Measurements from ENCODE around the gene HOXA5.

The HOXA5 gene

GRCh38 chr7:27141923-27142579 is 1.4 kb downstream of the HOXA5 start:
- Mint-ChIP-seq H3K4me3 (peak overlapping the region; percentile 58), H3K27me3 (peaks cover 74% of the 10 kb centered on the region), H3K27ac (no peak overlapping the region), H3K9me3 (no peaks in the 10 kb centered on the region), H3K4me1 (peaks cover 4% of the 10 kb centered on the region), H3K36me3 (no peaks in the 10 kb centered on the region)
- no peak for ATAC-seq

- no peak overlapping the region for H3K27ac Mint-ChIP-seq
- no peaks in the 10 kb centered on the region for H3K36me3 Mint-ChIP-seq
- H3K4me1 Mint-ChIP-seq: peaks cover 4% of the 10 kb centered on the region
- ATAC-seq: no peak
- H3K27me3 Mint-ChIP-seq: peaks cover 72% of the 10 kb centered on the region
- H3K9me3 Mint-ChIP-seq: no peaks in the 10 kb centered on the region
- H3K4me3 Mint-ChIP-seq: no peak overlapping the region
These were observed 2.2 kb downstream of the HOXA5 start for GRCh38 chr7:27141137-27141922.

DNA sequence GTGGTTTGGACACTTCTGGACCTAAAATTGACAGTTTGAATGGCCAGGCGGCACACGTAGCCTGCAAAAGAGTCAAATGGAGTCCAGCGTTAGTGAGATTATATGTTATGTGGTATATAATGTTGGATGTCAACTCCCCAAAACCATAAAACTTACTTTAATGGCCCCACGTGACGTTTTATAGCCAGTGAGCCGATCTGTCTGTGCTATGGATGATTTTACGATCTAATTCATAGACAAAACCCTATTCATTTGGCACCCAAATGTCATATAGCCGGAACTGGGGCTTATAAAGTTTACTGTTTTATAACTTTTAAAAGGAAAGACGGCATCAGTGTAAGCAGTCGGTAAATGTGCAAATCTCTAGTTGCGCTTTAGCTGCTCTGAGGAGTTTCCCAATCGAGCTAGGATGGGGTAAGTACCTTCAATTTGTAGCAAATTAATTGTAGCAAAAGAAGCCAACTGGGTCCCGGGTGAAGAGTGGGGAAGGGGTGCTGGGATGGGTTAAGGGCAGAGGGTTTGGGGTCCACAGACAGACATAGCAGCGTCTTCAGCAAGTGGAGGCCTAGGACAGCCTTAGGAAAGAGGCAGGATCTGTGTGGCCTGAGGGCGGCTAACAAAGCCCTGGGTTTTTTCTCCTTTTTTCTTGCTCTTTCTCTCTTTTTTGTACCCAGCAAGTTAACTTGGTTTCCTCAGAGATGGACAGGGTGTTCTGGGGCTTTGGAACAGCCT is 3.2 kb downstream of the HOXA5 start:
- peaks cover 4% of the 10 kb centered on the region for H3K4me1 Mint-ChIP-seq
- no peak overlapping the region for H3K27ac Mint-ChIP-seq
- H3K4me3 Mint-ChIP-seq: no peak overlapping the region
- no peaks in the 10 kb centered on the region for H3K36me3 Mint-ChIP-seq
- H3K27me3 Mint-ChIP-seq: peaks cover 69% of the 10 kb centered on the region
- ATAC-seq: no peak
- H3K9me3 Mint-ChIP-seq: no peaks in the 10 kb centered on the region

GRCh38 chr7:27139334-27140125 is 4.0 kb downstream of the HOXA5 start:
- peaks cover 69% of the 10 kb centered on the region for H3K27me3 Mint-ChIP-seq
- no peak overlapping the region for H3K27ac Mint-ChIP-seq
- H3K4me3 Mint-ChIP-seq: no peak overlapping the region
- peaks cover 4% of the 10 kb centered on the region for H3K4me1 Mint-ChIP-seq
- H3K36me3 Mint-ChIP-seq: no peaks in the 10 kb centered on the region
- H3K9me3 Mint-ChIP-seq: no peaks in the 10 kb centered on the region
- ATAC-seq: peak; percentile 40

DNA sequence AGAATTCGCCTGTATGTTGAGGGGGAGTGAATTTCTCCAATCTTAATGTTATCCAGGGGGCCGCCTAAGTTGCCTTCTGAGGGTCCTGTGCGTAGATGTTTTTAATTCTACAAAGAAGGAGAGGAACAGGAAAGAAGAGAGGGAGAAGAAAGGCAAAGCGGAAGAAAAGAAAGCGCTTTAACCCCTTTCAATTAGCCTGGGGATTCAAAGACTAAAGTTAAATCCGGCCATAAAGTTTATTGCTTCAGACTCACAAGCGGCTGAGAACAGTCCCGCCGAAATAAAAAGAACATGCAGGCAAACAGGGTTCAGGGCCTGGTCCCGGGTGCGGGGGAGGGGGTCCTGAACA is 4.5 kb downstream of the HOXA5 start:
- H3K27me3 Mint-ChIP-seq: peaks cover 75% of the 10 kb centered on the region

DNA sequence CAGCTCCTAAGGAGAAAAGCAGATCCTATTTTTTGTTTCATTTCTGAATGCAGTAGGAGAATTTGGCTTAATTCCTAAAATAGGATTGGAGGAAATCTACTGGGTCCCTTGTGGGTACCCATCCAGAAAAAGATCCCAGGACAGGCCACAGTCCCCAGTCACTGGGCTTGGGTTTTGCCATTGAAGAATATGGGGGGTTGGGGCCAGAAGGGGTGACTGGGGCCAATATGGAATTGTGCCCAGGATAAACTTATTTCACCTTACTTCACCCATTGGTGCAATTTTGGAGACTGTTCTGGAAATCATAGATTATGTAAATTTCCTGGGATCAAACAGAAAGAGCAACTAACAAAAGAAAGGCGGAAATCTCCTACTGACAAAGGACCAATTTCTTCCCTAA is 5.0 kb downstream of the HOXA5 start:
- Mint-ChIP-seq H3K4me1 (peaks cover 4% of the 10 kb centered on the region), H3K4me3 (no peak overlapping the region), H3K27ac (no peak overlapping the region), H3K9me3 (no peaks in the 10 kb centered on the region), H3K36me3 (no peaks in the 10 kb centered on the region), H3K27me3 (peaks cover 80% of the 10 kb centered on the region)
- no peak for ATAC-seq

More for the DNA sequence above, 4.5 kb downstream of the HOXA5 start:
- no peak overlapping the region for H3K27ac Mint-ChIP-seq
- peaks cover 4% of the 10 kb centered on the region for H3K4me1 Mint-ChIP-seq
- no peak for ATAC-seq
- H3K4me3 Mint-ChIP-seq: no peak overlapping the region
- H3K36me3 Mint-ChIP-seq: no peaks in the 10 kb centered on the region
- H3K9me3 Mint-ChIP-seq: no peaks in the 10 kb centered on the region

- Mint-ChIP-seq H3K9me3 (no peaks in the 10 kb centered on the region), H3K27me3 (peaks cover 81% of the 10 kb centered on the region), H3K27ac (no peak overlapping the region), H3K4me1 (peaks cover 4% of the 10 kb centered on the region), H3K4me3 (no peak overlapping the region), H3K36me3 (no peaks in the 10 kb centered on the region)
- no peak for ATAC-seq
These were observed 5.7 kb downstream of the HOXA5 start for GRCh38 chr7:27137640-27138315.

GRCh38 chr7:27134392-27134791 is 9.1 kb downstream of the HOXA5 start:
- Mint-ChIP-seq H3K4me1 (no peaks in the 10 kb centered on the region), H3K27ac (no peak overlapping the region), H3K36me3 (no peaks in the 10 kb centered on the region), H3K4me3 (no peak overlapping the region), H3K9me3 (no peaks in the 10 kb centered on the region), H3K27me3 (peaks cover 69% of the 10 kb centered on the region)
- ATAC-seq: no peak

GRCh38 chr7:27133409-27134231 is 9.9 kb downstream of the HOXA5 start:
- Mint-ChIP-seq H3K4me1 (no peaks in the 10 kb centered on the region), H3K36me3 (no peaks in the 10 kb centered on the region), H3K4me3 (no peak overlapping the region), H3K9me3 (peaks cover 3% of the 10 kb centered on the region), H3K27me3 (peaks cover 73% of the 10 kb centered on the region), H3K27ac (no peak overlapping the region)
- no peak for ATAC-seq

- Mint-ChIP-seq H3K27me3 (peaks cover 73% of the 10 kb centered on the region), H3K4me3 (no peak overlapping the region), H3K9me3 (peaks cover 3% of the 10 kb centered on the region), H3K4me1 (no peaks in the 10 kb centered on the region), H3K36me3 (no peaks in the 10 kb centered on the region), H3K27ac (no peak overlapping the region)
- no peak for ATAC-seq
These were observed 10.5 kb downstream of the HOXA5 start for GRCh38 chr7:27132978-27133377.

DNA sequence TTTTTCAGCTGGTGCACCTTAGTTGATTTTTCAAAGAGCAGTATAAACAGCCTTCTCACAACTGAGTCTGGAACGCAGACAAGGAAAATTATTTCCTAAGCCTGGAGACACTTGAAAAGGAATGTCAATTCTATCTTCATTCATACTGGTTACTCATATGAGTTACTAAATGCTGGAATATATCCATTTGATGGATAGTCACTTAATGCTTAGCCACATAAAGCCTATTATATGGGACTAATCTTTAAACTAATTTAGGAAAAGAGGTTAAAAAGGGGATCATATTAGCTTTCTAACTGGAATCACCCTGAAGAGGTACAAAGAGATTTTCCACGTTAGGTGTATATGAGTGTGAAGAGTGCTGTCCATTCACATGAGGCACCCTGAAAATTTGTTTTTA is 11.3 kb downstream of the HOXA5 start:
- Mint-ChIP-seq H3K9me3 (peaks cover 3% of the 10 kb centered on the region), H3K27ac (no peak overlapping the region), H3K4me3 (no peak overlapping the region), H3K36me3 (no peaks in the 10 kb centered on the region), H3K27me3 (peaks cover 73% of the 10 kb centered on the region), H3K4me1 (no peaks in the 10 kb centered on the region)
- ATAC-seq: no peak

- no peaks in the 10 kb centered on the region for H3K36me3 Mint-ChIP-seq
- H3K4me1 Mint-ChIP-seq: no peaks in the 10 kb centered on the region
- H3K9me3 Mint-ChIP-seq: peaks cover 3% of the 10 kb centered on the region
- H3K27ac Mint-ChIP-seq: no peak overlapping the region
- H3K27me3 Mint-ChIP-seq: peaks cover 74% of the 10 kb centered on the region
- no peak for ATAC-seq
- H3K4me3 Mint-ChIP-seq: peak overlapping the region; percentile 54
These were observed 12.1 kb downstream of the HOXA5 start for GRCh38 chr7:27131390-27131819.

- no peaks in the 10 kb centered on the region for H3K36me3 Mint-ChIP-seq
- peaks cover 3% of the 10 kb centered on the region for H3K9me3 Mint-ChIP-seq
These were observed 12.7 kb downstream of the HOXA5 start, which contains the start of gene HOXA4 for GRCh38 chr7:27130540-27131389. Gene HOXA4, minus strand, starts transcription at chr7:27130757. Its CDS starts 24 bp downstream, at chr7:27130733.

More at GRCh38 chr7:27130540-27131389, 12.7 kb downstream of the HOXA5 start, which contains the start of gene HOXA4:
- Mint-ChIP-seq H3K4me3 (peak within 1 kb of the TSS; percentile 54), H3K4me1 (no peaks in the 10 kb centered on the region), H3K27me3 (peaks cover 70% of the 10 kb centered on the region), H3K27ac (no peak within 1 kb of the TSS)
- ATAC-seq: peak; percentile 83

Measured in stimulated activated memory B cell treated with anti-CD40 and anti-IgM and Interleukin-4, amounts not matched to agents 10 μg/mL and 1 μg/mL and 100 μg/mL, for 72 hours (primary cell).